CD4-positive, alpha-beta T cell treated with Interleukin-17A for 4 hours (primary cell): Measurements from ENCODE around the gene FYN.
"Not testable (repeated sequence)": the region's sequence is repeated elsewhere in the genome, so short reads cannot be mapped to it uniquely, and the experiment has no call there.

Experiments
- DNase-seq: peaks from one replicate; pipeline ENCODE4 v3.0.0-alpha.2; 2020; ENCODE audit warnings: mixed read lengths

FYN gene

DNA sequence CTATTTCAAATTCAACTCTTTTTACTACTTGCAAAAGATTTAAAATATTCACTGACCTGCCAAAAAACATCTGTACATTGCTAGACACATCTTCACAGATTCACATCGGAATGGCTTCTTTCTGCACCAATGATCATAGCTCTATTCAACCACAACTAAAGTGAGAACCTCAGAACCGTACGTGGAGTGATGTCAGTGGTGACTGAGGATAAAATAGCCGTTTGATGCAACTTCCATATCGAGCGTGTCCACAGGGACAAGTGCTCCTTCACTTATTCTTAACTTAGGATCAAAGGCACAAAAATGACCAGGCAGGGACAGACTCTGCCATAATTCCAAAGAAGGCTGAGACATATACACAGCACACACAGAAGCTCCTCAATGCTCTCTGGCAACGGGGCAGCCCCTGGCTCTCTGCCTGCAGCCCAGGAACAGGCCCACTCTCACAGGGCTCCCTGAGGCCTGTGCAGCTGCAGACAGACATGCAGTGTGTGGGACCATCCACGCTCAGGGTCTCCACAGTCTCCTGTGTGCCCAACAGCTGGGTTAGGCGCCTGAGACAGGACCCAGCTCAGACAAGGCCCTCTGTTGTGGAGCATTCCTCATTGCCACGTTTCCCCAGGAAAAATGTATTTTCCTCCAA lies 22.8 kb downstream of the FYN start:
- no peak for DNase-seq

DNA sequence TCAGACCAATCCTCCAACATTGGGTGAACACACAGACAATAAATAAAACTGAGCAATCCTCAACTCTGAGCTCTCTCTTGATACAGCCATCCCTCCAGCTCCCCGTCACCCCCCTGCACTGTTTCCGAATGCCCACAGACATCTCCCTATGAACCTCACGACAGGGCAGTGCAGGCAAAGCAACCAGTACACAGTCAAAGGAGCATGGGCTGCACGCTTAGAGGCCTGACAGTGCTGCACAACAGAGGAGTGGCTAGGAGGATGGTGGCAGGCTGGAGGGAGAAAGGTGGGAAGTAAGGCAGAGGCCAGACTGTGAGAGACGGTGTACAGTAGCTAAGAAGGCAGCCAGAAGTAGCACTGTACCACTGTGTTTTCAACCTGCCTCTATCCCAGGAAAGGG lies 24.0 kb downstream of the FYN start:
- no peak for DNase-seq

DNA sequence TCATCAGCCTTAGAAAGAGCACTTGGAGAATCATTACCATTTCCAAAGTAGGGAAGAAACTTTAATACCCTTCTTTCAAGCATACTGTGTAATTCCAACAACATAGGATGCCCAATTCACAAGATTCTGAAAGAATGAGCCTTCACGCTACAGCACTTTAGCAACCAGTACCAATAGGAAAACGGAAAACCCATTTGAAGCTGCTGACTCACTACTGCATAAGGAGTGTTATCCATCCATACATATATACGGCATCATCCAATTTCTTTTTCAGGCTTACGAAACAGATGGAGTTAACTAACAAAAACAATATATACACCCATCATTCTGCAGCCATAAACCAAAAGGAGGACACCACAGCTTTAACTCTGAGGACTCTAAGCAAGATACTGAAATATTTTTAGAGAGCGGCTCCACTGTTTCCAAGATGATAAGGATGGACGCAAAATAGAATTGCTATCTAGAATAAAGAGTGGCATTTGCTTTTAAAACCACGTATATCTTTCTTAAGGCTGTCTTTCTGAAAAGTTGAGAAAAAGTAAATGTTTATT lies 24.9 kb downstream of the FYN start:
- DNase-seq: no peak

DNA sequence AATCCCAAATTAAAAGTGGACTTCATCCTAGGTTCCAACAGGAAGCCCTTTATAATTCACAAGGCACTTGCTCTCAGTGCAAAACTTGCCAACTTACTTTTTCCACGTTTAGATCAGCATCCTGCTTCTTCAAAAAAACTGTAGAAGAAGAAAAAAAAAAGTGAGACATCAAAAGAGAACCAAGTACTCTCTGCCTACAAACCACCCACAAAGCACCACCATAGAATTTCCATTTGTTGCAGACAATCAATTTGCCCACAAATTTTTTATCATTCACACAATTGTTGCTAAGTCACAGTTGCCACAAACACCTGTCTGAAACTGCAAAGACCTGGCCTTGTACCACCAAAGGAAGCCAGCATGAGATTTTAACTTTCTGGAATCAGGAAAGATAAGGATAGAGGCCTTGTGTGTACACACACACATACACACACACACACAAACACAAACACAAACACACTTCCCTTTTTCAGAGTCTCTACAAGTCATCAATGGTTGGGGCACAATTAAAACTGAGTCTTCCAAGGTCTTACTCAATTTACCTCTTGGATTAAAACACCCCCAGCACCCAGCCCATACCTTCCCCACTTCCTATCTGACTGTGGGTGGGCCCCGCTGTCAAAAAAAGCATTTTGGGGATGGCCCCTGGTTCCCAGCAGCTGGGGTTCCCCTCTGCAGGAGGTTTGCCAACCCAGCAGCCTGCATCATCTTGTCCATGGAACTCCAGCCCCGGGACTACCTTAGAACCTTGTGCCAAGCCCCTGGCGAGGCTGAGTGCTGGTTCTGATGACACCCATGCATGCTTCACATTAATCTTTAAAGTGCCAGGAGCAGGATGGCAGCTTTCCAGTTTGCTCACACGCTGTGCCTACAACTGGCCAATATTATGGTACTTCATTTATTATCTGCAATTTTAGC lies 26.5 kb downstream of the FYN start:
- peak; percentile 36 for DNase-seq

DNA sequence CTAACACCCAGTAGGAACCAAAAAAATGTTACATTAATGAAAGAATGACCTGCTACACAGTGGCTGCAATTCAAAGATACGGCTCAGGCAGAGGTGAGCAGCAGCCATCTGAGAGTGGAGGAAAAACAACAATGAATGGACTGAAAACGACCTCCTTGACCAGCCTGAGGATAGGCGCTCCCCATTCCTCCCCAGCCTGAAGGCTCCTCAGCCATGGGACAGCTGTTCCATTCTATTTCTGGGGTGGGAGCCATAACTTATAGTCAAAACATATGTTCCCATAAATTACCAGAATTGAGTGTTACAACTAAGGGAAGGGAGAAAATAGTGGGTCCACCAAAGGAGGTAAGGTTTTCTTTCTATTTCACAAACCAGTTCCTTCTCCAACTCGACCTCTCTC lies 27.2 kb downstream of the FYN start:
- DNase-seq: no peak

DNA sequence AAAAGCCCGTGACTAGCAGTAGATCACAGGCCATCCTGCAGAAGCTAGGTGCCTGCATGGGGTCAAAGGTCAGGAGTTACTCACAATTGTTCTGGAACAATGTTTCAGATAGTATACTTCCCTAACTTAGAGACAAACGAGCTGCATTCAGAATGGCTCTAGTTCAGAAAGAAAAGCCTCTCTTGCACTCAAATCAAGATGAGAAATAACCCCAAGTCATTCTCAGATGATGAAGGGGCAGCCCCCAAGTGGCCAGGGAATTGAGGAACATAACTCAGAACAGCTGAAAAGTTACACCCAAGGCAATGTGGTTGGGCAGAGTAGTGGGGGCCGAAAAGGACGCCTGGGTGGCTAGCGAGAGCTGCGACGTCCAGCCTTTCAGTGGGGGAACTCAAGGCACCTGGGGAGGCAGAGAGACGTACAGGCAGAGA lies 27.8 kb downstream of the FYN start:
- DNase-seq: no peak

DNA sequence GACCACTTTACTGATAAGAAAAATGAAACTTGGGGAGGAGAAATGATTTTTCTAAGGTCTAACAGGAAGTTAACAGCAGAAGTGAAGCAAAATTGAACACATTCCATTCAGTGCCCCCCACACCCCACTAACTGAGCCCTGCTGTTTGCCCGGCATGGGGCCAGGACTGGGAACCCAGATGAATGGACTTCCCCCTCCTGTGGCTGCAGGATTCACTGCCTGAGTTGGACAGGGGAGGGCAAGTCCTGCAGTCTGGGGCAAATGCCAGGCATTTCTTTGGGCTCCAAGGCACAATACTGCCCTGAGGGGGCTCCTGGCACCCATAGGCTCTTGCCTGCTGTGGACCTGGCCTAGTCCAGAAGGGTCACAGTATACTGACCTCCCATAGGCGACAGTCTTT lies 28.3 kb downstream of the FYN start:
- no peak for DNase-seq

DNA sequence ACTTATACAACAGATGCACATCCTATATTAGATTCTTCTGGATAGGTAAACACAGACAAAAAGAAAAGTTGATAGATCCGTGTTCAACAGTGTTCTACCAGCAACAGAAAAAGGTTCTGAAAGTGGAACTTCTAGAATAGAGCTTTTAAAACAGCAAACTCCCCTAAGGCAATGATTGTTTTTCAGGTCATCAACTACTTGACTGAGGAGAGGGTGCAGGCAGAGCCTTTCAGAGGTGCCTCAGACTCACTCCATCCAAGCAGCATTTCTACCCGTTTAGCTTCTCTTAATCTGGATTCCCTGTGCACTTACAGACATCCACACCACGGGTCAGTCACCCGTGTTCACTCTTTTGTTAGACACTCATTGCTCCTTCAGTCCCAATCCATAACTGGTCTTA lies 28.9 kb downstream of the FYN start:
- no peak for DNase-seq

DNA sequence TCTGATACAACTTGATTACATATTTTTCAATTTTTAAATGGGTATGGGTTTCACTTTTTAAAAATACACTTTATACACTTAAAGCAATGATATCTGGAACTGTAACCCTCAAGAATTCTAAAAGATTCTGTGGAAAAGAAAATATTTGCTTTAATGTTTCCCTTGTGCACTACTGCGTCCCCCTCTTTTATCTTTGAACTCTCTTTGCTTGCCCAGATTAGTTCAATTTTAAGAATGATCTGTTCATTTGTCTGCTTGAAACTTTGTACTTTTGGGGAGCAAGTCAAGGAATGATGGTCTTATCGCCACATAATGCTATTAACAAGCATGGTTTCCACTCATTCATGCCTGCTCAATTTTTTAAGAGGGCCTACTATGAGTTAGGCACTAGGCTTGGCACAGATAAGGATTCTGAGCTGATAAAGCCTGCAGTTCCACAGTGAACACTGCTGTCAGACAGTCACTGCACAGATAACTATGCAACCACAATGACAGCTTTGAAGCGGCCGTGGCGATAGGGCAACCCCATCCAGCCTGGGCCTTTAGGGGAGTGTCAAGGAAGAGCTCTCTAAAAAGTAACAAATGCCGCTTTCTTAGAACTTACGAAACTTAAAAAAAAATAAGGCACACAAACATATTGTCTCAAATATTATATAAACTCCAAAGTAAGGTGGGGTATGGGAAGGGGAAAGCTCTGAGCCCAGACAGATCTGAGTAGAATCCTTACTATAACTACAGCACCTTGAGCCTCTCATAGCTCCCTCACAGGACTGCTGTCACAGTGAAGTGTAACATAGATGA lies 29.7 kb downstream of the FYN start:
- DNase-seq: peak; percentile 70

DNA sequence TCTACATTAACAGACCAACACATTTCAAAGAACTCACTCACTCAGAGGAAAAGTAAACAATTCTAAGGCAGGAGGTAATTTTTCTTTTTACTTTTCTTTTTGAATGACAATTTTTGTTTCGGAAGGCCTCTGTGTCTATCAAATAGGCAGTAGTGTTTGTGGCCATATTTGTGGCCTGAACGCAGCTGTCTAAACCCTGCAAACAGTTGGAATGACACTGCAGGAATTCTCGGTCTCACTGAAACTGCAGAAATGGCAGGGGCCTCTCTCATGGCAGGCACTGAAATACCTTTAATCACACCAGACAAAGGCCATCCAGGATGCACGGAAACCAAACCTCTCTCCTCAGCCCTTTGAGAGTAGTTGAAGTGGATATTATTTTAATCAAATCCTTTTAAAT lies 30.4 kb downstream of the FYN start:
- no peak for DNase-seq

DNA sequence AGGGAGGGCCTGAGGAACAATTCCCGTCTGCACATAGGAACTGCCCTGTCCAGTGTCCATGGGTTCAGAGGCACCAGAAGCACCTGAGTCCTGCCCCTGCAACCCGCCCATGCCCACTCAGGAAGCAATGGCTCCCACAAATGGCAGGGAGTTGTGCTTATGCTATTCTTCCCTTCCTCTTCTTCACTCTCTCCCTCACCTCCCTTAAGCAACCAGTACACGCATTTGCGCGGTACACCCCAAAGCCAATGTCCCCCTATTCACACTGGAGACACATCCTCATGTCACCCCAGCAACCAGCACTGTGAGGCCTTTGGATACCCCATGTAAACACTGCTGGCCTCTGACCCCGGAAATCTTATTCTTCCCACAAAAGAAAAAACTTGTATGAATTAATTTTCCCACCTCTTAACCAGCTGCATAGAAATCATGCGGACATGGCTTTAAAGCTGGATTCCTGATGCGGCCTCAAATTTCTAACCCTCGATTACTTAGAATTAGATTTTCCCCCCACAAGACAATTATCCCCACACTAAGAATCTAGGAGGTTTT lies 30.9 kb downstream of the FYN start:
- no peak for DNase-seq

DNA sequence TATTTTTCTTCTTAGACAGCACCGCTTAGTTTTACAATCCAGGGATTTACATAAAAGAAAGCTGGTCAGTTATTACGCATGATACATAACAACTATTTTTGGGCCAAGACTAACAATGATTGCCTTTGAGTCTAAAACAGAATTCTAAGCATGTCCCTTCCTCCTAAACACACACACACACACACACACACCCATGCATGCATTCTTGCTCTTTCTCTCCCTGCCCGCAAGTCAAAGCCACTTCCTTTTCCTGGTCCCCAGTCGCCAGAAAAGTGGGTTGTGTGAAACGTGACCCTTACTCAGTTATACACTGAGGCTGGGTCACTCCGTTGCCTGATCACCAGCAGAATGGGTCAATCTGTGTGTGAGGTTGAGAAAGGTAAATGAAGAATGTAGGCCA lies 31.4 kb downstream of the FYN start:
- DNase-seq: peak; percentile 64

DNA sequence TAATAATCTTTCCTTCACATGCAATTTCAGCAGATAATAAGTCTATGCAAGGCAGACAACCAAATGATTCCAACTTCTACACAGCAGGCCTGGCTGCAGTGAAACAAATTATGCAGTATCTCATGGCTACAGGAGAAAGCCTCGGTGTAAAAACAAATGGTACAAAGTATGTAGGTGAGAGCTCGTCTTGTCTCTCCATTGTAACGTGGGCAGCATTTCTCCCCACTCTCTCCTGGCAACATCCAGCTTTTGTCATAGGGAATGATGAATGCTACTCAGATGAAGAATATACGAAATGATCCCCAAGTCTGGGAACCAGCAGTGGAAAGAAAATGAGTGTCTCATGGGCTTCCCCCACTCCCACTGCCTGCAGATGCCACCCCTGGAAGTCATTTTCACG lies 32.4 kb downstream of the FYN start:
- no peak for DNase-seq

DNA sequence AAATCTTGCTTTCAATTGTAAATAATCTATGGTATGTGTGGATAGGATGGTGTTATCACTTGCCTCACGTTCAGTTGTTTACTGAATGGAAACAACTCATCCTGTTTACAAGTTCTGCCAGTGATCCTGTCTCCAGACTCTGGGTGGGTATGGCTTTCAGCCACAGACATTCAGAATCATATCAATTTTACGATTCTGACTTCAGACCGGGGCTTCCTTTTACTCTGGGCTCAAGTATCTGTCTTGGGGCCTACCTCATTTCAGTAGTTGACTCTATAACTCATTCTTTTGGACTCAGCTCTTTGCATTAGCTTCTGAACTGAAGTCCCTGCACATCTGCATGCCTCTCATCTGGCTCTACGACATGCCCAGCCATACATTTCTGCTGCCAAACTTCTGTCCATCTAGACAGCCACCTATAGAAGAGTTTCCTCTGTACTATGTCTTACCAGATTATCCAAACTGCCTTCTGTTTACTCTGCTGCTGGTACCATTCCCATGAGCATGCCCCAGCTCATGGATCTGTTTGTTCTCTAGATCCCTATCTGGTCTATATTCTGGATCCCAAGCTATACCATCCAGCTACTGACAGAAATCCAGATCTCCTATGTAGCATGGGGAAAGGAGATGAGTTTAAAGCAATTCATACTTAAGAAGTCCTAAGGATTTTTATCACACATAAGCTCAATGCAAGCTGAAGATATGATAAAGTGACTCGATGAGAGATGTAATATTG lies 34.3 kb downstream of the FYN start:
- no peak for DNase-seq

DNA sequence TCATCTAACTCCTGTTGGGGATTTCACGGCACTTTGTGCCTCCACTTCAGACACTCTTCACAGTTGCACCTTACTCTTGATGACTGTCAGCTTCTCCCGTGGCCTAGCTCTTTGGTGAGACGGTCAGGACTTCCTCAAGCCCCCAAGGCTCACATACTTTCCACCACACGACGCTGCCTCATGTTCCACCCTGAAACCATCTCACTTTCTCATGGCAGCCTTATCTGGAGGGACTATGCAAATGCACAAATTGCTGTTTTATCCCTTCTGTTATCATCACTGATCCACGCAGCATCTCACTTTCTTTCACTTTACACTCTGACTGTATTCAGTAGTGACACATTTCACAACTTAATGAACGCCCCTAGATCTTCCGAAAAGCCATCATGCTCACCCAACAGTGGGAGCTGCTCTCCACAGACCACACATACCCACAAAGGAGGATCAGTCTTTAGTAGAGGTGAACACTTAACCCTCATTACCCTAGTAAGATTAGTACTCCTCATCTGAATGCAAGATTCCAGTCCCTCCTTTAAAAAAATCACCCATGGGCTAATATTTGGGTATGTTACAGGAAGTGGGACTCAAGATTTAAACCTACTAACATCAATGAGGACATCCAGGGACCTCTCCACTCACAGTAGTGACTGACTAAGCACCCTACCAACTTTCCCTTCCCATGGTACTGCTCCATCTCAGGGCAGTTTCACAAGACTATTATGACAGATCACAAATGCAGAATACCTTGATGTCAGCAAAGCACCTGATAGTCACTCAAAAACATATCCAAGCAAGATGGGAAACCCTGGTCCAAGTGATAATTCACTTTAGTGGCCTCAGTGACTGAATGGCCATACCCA lies 35.4 kb downstream of the FYN start:
- peak; percentile 33 for DNase-seq

DNA sequence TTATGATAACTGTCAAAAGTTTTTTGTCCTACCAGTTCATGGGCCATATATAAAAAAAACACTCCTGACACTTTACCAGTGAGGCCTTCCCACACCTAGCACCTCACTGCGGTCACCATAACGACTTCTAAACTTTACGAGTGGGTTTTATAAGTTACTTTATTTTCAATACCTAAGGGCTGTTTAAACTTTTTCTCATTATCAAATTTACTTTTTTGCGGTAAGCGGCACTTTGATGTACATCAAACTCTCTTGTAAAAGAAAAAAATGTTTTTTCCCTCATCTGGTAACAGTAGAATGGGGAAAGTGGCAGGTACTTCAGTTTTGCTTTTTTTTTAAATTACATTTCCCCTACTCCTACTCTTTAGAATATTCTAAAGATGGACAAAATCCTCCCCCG lies 36.2 kb downstream of the FYN start:
- DNase-seq: peak; percentile 30

DNA sequence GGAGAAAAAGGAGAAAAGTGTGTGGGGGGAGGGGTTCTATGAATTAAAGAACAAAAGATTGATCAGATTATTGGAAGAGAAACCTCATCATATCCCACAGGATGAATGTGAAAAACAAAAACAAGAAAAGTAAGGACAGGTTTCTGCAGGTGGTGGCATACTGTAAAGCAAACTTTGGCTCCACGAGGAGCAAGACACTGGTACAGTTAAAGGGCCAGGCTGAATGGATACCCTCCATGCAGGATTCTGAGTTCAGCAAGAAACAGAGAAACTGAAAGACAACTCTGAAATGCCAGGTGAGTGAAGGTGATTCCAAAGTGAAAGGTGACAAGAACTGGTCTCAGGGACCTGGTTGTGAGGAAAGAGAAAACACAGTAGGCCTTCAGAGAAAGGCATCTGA lies 37.4 kb downstream of the FYN start:
- no peak for DNase-seq

DNA sequence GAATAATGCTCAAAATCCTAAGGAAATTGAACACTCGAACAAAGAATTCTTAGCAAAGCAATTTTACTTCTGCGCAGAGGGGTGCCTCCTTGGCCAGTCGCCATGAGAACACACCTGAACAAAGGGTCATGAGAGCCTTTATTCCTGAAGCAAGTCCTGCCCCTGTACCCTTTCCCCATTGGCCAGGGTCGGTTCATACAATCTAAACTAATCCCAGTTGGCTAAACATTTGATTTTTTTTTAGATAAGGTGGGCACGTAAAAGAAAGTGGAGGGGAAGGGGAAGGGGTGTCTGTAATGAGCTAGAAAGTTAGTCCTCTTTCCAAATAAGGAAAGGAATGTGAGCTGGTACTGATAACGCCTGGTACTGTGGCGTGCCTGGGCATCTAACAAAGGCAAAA lies 37.9 kb downstream of the FYN start:
- DNase-seq: not testable (repeated sequence)

DNA sequence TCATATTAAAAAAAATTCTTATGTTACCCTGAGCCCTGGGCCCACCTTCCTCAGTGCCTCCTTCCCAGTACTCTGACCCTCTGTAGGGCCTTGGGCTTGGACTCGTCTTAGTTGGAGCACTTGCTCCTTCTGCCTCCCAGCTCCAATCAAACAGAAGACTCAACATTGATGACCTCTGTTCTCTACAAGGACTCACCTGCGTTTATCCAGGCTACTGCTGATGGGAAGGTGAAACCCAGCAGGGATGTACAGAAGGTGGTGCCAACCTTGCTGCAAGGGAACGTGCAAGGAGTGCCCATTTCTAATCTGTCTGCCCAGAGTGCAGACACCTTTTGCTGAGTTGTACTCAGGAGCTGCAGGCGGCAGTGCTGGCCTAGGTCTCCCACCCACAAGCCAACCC lies 38.9 kb downstream of the FYN start:
- no peak for DNase-seq

DNA sequence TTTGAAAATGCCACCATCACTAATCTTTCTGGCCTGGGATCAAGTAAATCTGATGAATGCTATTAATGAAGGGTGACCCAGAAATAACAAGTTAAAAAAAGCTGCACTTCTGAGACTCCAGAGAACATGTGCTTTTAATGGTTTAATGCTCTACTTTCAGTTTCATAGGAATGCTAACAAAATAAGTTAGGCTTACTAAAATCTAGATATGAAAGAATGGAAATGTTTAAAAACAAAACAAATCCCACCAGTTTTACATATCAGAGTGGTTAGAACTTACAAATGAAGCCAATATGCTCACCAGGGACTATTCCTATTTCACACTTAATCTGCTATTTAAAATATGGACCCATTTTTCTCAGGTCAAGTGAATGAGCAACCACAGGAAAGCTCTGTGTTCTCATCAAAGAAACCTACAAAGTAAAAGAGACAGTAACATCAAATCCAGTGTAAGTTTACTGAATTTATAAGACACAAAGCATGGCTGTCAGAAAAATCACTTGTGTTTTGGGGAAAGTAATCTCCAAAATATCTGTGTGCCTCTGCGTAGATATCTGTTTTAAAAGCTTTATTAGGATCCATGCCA lies 40.3 kb downstream of the FYN start:
- no peak for DNase-seq

DNA sequence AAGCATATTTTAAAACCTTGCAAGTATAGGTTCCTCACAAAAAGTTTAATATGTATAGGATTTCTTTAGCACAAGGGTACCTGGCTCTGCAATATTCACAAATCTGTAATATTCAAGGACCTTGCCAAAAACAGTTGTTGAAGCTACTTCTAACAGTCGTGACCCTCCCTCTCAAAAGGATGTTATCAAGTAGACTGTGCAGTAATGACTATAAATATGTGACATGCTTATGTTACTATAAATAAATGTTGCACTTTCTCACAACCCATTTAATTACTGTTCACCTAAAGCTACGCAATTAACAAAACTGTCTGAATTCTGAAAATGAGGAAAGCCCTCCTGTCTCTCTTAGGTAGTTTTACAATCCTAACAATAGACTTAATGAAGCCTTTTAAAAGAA lies 41.8 kb downstream of the FYN start:
- no peak for DNase-seq
